Adipocyte (in vitro differentiated cells): Measurements from ENCODE around the gene SERPINB10.
A peak's percentile ranks its signal among the peaks of the same experiment; 100 is the strongest.

Experiments
- DNase-seq: peaks from one replicate; pipeline ENCODE4 v3.0.0-alpha.2; 2015; ENCODE audit warnings: low read depth
- H3K27me3 ChIP-seq: replicated peaks from 2 replicates; pipeline ENCODE4 v1.7.0; 2013; ENCODE audit warnings: mild to moderate bottlenecking, low read length, moderate library complexity; ENCODE audit not compliant: control insufficient read depth, insufficient read depth
- H3K36me3 ChIP-seq: 2 replicates; pipeline ENCODE4 v1.7.0; 2013; ENCODE audit warnings: low read length, mild to moderate bottlenecking, moderate library complexity; ENCODE audit not compliant: control insufficient read depth, insufficient read depth, severe bottlenecking
- H3K4me1 ChIP-seq: 2 replicates; pipeline ENCODE4 v1.7.0; 2013; ENCODE audit warnings: mild to moderate bottlenecking, low read length, moderate library complexity; ENCODE audit not compliant: control insufficient read depth, insufficient read depth
- H3K4me3 ChIP-seq: 2 replicates; pipeline ENCODE4 v1.7.0; 2013; ENCODE audit warnings: mild to moderate bottlenecking, low read length, moderate library complexity
- H3K9ac ChIP-seq: 2 replicates; pipeline ENCODE4 v1.7.0; 2013; ENCODE audit warnings: mild to moderate bottlenecking, low read length, moderate library complexity
- H3K9me3 ChIP-seq: 2 replicates; pipeline ENCODE4 v1.7.0; 2013; ENCODE audit warnings: mild to moderate bottlenecking, low read length, moderate library complexity; ENCODE audit not compliant: control insufficient read depth

Gene SERPINB10

GRCh38 chr18:63894106-63894772 is 13.5 kb upstream of the SERPINB10 start:
- H3K27me3 ChIP-seq: no peaks in the 10 kb centered on the region

GRCh38 chr18:63895190-63895589 is 12.6 kb upstream of the SERPINB10 start:
- Histone ChIP-seq H3K4me3 (no peak overlapping the region), H3K9ac (no peak overlapping the region), H3K36me3 (no peaks in the 10 kb centered on the region), H3K4me1 (peaks cover 22% of the 10 kb centered on the region), H3K27me3 (no peaks in the 10 kb centered on the region), H3K9me3 (no peaks in the 10 kb centered on the region)
- DNase-seq: no peak

More at GRCh38 chr18:63894106-63894772, 13.5 kb upstream of the SERPINB10 start:
- Histone ChIP-seq H3K4me1 (peaks cover 22% of the 10 kb centered on the region), H3K4me3 (no peak overlapping the region), H3K9ac (no peak overlapping the region), H3K9me3 (no peaks in the 10 kb centered on the region), H3K36me3 (no peaks in the 10 kb centered on the region)
- DNase-seq: no peak

GRCh38 chr18:63897072-63897471 is 10.7 kb upstream of the SERPINB10 start:
- H3K4me3 ChIP-seq: no peak overlapping the region
- H3K9me3 ChIP-seq: no peaks in the 10 kb centered on the region
- H3K36me3 ChIP-seq: no peaks in the 10 kb centered on the region
- no peak overlapping the region for H3K9ac ChIP-seq
- H3K4me1 ChIP-seq: peaks cover 20% of the 10 kb centered on the region
- peak; percentile 19 for DNase-seq
- H3K27me3 ChIP-seq: no peaks in the 10 kb centered on the region

- no peaks in the 10 kb centered on the region for H3K27me3 ChIP-seq
These were observed 8.6 kb upstream of the SERPINB10 start for GRCh38 chr18:63899206-63899605.

GRCh38 chr18:63903851-63904570 is 3.7 kb upstream of the SERPINB10 start:
- Histone ChIP-seq H3K9me3 (no peaks in the 10 kb centered on the region), H3K27me3 (no peaks in the 10 kb centered on the region), H3K4me1 (peaks cover 12% of the 10 kb centered on the region), H3K4me3 (no peak overlapping the region), H3K36me3 (no peaks in the 10 kb centered on the region), H3K9ac (no peak overlapping the region)
- no peak for DNase-seq

More at GRCh38 chr18:63899206-63899605, 8.6 kb upstream of the SERPINB10 start:
- Histone ChIP-seq H3K9me3 (no peaks in the 10 kb centered on the region), H3K36me3 (no peaks in the 10 kb centered on the region), H3K4me1 (peaks cover 11% of the 10 kb centered on the region), H3K4me3 (no peak overlapping the region), H3K9ac (no peak overlapping the region)
- DNase-seq: no peak

GRCh38 chr18:63904694-63905093 is 3.1 kb upstream of the SERPINB10 start:
- H3K9ac ChIP-seq: no peak overlapping the region
- H3K4me3 ChIP-seq: no peak overlapping the region
- no peaks in the 10 kb centered on the region for H3K36me3 ChIP-seq
- peaks cover 12% of the 10 kb centered on the region for H3K4me1 ChIP-seq
- no peaks in the 10 kb centered on the region for H3K27me3 ChIP-seq
- no peaks in the 10 kb centered on the region for H3K9me3 ChIP-seq
- DNase-seq: no peak

- Histone ChIP-seq H3K36me3 (no peaks in the 10 kb centered on the region), H3K4me1 (peaks cover 12% of the 10 kb centered on the region), H3K9ac (no peak overlapping the region), H3K9me3 (no peaks in the 10 kb centered on the region), H3K27me3 (no peaks in the 10 kb centered on the region), H3K4me3 (no peak overlapping the region)
- DNase-seq: no peak
These were observed 2.4 kb upstream of the SERPINB10 start for GRCh38 chr18:63905361-63905760.

- Histone ChIP-seq H3K9me3 (no peaks in the 10 kb centered on the region), H3K9ac (no peak overlapping the region), H3K4me1 (peaks cover 12% of the 10 kb centered on the region), H3K4me3 (no peak overlapping the region), H3K36me3 (no peaks in the 10 kb centered on the region), H3K27me3 (no peaks in the 10 kb centered on the region)
- no peak for DNase-seq
These were observed 1.7 kb upstream of the SERPINB10 start for GRCh38 chr18:63906056-63906455.

GRCh38 chr18:63908858-63909257 is 1.1 kb downstream of the SERPINB10 start:
- peaks cover 12% of the 10 kb centered on the region for H3K4me1 ChIP-seq
- no peak overlapping the region for H3K4me3 ChIP-seq
- H3K9ac ChIP-seq: no peak overlapping the region
- DNase-seq: no peak
- H3K9me3 ChIP-seq: no peaks in the 10 kb centered on the region
- H3K36me3 ChIP-seq: no peaks in the 10 kb centered on the region
- H3K27me3 ChIP-seq: no peaks in the 10 kb centered on the region

- no peak overlapping the region for H3K9ac ChIP-seq
- H3K4me3 ChIP-seq: no peak overlapping the region
- no peaks in the 10 kb centered on the region for H3K9me3 ChIP-seq
- DNase-seq: no peak
- no peaks in the 10 kb centered on the region for H3K27me3 ChIP-seq
- peaks cover 12% of the 10 kb centered on the region for H3K4me1 ChIP-seq
- H3K36me3 ChIP-seq: no peaks in the 10 kb centered on the region
These were observed 2.1 kb downstream of the SERPINB10 start for GRCh38 chr18:63909870-63910269.

- no peaks in the 10 kb centered on the region for H3K4me1 ChIP-seq
- H3K36me3 ChIP-seq: no peaks in the 10 kb centered on the region
- H3K4me3 ChIP-seq: no peak overlapping the region
- no peak overlapping the region for H3K9ac ChIP-seq
- H3K27me3 ChIP-seq: no peaks in the 10 kb centered on the region
- H3K9me3 ChIP-seq: no peaks in the 10 kb centered on the region
- DNase-seq: peak; percentile 9
These were observed 10.1 kb downstream of the SERPINB10 start for GRCh38 chr18:63917817-63918216.
